HG03571 (cell line): Measurements from ENCODE around the gene RTRAF.

Experiments used
- ATAC-seq: cut with Tn5 transposase; IDR thresholded peaks from one replicate; pipeline ENCODE4 v1.9.1; 2021; ENCODE audit not compliant: unreplicated experiment

The RTRAF gene

GRCh38 chr14:52020161-52020714, 30.9 kb downstream of the RTRAF start:
- no peak for ATAC-seq

- no peak for ATAC-seq
Observed at GRCh38 chr14:52020866-52021717, 31.7 kb downstream of the RTRAF start.

- peak; percentile 71 for ATAC-seq
Observed at GRCh38 chr14:52021957-52022600, 32.7 kb downstream of the RTRAF start.

- no peak for ATAC-seq
Observed at GRCh38 chr14:52023518-52023917, 34.2 kb downstream of the RTRAF start.

GRCh38 chr14:52025310-52025709, 36.0 kb downstream of the RTRAF start:
- ATAC-seq, result no peak

- no peak for ATAC-seq
Observed at GRCh38 chr14:52026017-52026660, 36.8 kb downstream of the RTRAF start.

GRCh38 chr14:52026901-52027300, 37.6 kb downstream of the RTRAF start:
- ATAC-seq, result no peak

- no peak for ATAC-seq
Observed at GRCh38 chr14:52029881-52030280, 40.5 kb downstream of the RTRAF start.

- ATAC-seq, result no peak
Observed at GRCh38 chr14:52031781-52032180, 42.4 kb downstream of the RTRAF start.

GRCh38 chr14:52032204-52032801, 43.0 kb downstream of the RTRAF start:
- no peak for ATAC-seq

- no peak for ATAC-seq
Observed at GRCh38 chr14:52033101-52033642, 43.8 kb downstream of the RTRAF start.

GRCh38 chr14:52039124-52039815, 49.9 kb downstream of the RTRAF start:
- no peak for ATAC-seq

- no peak for ATAC-seq
Observed at GRCh38 chr14:52040598-52040997, 51.3 kb downstream of the RTRAF start.

- ATAC-seq, result no peak
Observed at GRCh38 chr14:52042371-52043289, 53.3 kb downstream of the RTRAF start.

- no peak for ATAC-seq
Observed at GRCh38 chr14:52043690-52044089, 54.3 kb downstream of the RTRAF start.

GRCh38 chr14:52044791-52045522, 55.6 kb downstream of the RTRAF start:
- ATAC-seq, result no peak

- ATAC-seq, result no peak
Observed at GRCh38 chr14:52046376-52046917, 57.1 kb downstream of the RTRAF start.

GRCh38 chr14:52048116-52048515, 58.8 kb downstream of the RTRAF start:
- ATAC-seq, result no peak
